B cell (primary cell): Measurements from ENCODE around the gene ERC1. TPM values are rescaled to one million over a fixed set of nuclear protein-coding genes. Genes with fewer than 3 reads are reported as not detected.

Experiments used
- ATAC-seq: fragments of 200-7000 bp; cut with Tn5 transposase; one replicate; pipeline ENCODE4 v1.10.0; 2021; ENCODE audit warnings: low read depth, mild to moderate bottlenecking, moderate number of reproducible peaks, moderate library complexity
- CTCF ChIA-PET: fragments of 350-600 bp; sonication (Branson Sonifier 250); formaldehyde crosslinking; loops from one replicate; lab custom pipeline; 2021; ENCODE audit warnings: antibody characterized with exemption, inconsistent platforms; lab: Charles Lee
- POLR2A ChIA-PET: fragments of 350-600 bp; sonication (Branson Sonifier 250); formaldehyde crosslinking; loops from one replicate; lab custom pipeline; 2021; ENCODE audit warnings: antibody characterized with exemption; lab: Charles Lee
- DNase-seq: peaks from one replicate; pipeline ENCODE4 v3.0.0; 2013
- H2AFZ ChIP-seq: 2 replicates; pipeline ENCODE4 v1.6.1; 2012; ENCODE audit warnings: mild to moderate bottlenecking, low read depth, low read length; ENCODE audit not compliant: insufficient read depth, poor library complexity, severe bottlenecking
- H3K27ac ChIP-seq, 2 donors: 1 replicate in 1 of 2; 2 replicates in 1 of 2; pipeline ENCODE4 v1.5.1; 2012 to 2013; ENCODE audit warnings: low read length in 2 of 2, mild to moderate bottlenecking in 2 of 2, moderate library complexity in 1 of 2
- H3K27me3 ChIP-seq, 4 experiments: fragments of 200-600 bp in 1 of 4; sonication (generic) in 1 of 4; replicated peaks in 1 of 4; 1 replicate in 2 of 4; 2 replicates in 2 of 4; pipeline versions ENCODE4 v1.6.1 to v1.7.0; 2013 to 2016; ENCODE audit warnings: low read length in 3 of 4, mild to moderate bottlenecking in 2 of 4, mixed read lengths in 1 of 4, moderate library complexity in 1 of 4; ENCODE audit not compliant: insufficient read depth in 4 of 4, control insufficient read depth in 3 of 4; ENCODE audit errors: control extremely low read depth in 1 of 4
- H3K36me3 ChIP-seq, 2 experiments: replicated peaks in 1 of 2; 1 replicate in 1 of 2; 2 replicates in 1 of 2; pipeline versions ENCODE4 v1.6.1 to v1.7.1; 2013; ENCODE audit warnings: low read length in 1 of 2; ENCODE audit not compliant: insufficient read depth in 2 of 2, control insufficient read depth in 1 of 2; ENCODE audit errors: control extremely low read depth in 1 of 2, extremely low read depth in 1 of 2
- H3K4me1 ChIP-seq, 2 donors: fragments of 200-600 bp in 1 of 2; sonication (generic) in 1 of 2; 1 replicate in 1 of 2; 2 replicates in 1 of 2; pipeline versions ENCODE4 v1.5.1 to v1.6.1; 2013 to 2017; ENCODE audit warnings: low read length in 2 of 2; ENCODE audit not compliant: control insufficient read depth in 2 of 2, insufficient read depth in 2 of 2
- H3K4me2 ChIP-seq: replicated peaks from 2 replicates; pipeline ENCODE3; 2012; ENCODE audit warnings: mild to moderate bottlenecking, low read depth, low read length; ENCODE audit not compliant: poor library complexity, severe bottlenecking
- H3K4me3 ChIP-seq, 5 experiments: fragments of 200-600 bp in 1 of 5; sonication (generic) in 1 of 5; 1 replicate in 3 of 5; 2 replicates in 2 of 5; pipeline versions ENCODE4 v1.5.1 to v1.7.0; 2011 to 2016; ENCODE audit warnings: low read length in 4 of 5, mild to moderate bottlenecking in 4 of 5, low read depth in 2 of 5, control low read depth in 1 of 5, moderate library complexity in 1 of 5; ENCODE audit not compliant: insufficient read depth in 1 of 5; ENCODE audit errors: control extremely low read depth in 1 of 5, extremely low read depth in 1 of 5
- H3K79me2 ChIP-seq: fragments of 200-600 bp; sonication (generic); one replicate; pipeline ENCODE4 v1.6.0; 2016; ENCODE audit warnings: low read length; ENCODE audit not compliant: control insufficient read depth, insufficient read depth
- H3K9ac ChIP-seq: fragments of 200-600 bp; sonication (generic); 2 replicates; pipeline ENCODE4 v1.6.1; 2017; ENCODE audit warnings: mild to moderate bottlenecking, low read length, moderate library complexity
- H3K9me3 ChIP-seq, 3 donors: one replicate each; pipeline versions ENCODE4 v1.6.1 to v1.7.1; 2013; ENCODE audit warnings: low read length in 2 of 3; ENCODE audit not compliant: control insufficient read depth in 2 of 3, insufficient read depth in 1 of 3; ENCODE audit errors: control extremely low read depth in 1 of 3
- H4K20me1 ChIP-seq: 2 replicates; pipeline ENCODE4 v1.6.0; 2012; ENCODE audit warnings: mild to moderate bottlenecking, low read length; ENCODE audit not compliant: insufficient read depth, control insufficient read depth, poor library complexity, severe bottlenecking
- H3K27ac Mint-ChIP-seq: one replicate; pipeline ENCODE4 v1.8.0; 2021; ENCODE audit warnings: mixed read lengths
- H3K27me3 Mint-ChIP-seq: one replicate; pipeline ENCODE4 v1.8.0; 2021; ENCODE audit warnings: mixed read lengths
- H3K4me1 Mint-ChIP-seq: one replicate; pipeline ENCODE4 v1.8.0; 2021; ENCODE audit warnings: mixed read lengths
- H3K4me3 Mint-ChIP-seq: one replicate; pipeline ENCODE4 v1.8.0; 2021; ENCODE audit warnings: mixed read lengths
- H3K9me3 Mint-ChIP-seq: one replicate; pipeline ENCODE4 v1.8.0; 2022; ENCODE audit warnings: mixed read lengths; ENCODE audit not compliant: insufficient read depth
- CTCF ChIP-seq: fragments of 200-600 bp; IDR thresholded peaks from one replicate; pipeline ENCODE4 v1.8.0; 2022; ENCODE audit warnings: antibody characterized with exemption, mild to moderate bottlenecking
- EZH2 ChIP-seq: IDR thresholded peaks from 2 replicates; pipeline ENCODE4 v1.6.1; 2012; ENCODE audit warnings: borderline replicate concordance, low read depth, mild to moderate bottlenecking, moderate library complexity, low read length; ENCODE audit not compliant: insufficient read depth, poor library complexity, severe bottlenecking
- WGBS: methylation state at CpG from one replicate; pipeline ENCODE4 v1.1.5; 2013; ENCODE audit warnings: missing lambda C conversion rate; ENCODE audit not compliant: insufficient coverage; 5-methylcytosine and 5-hydroxymethylcytosine counted together
- intact Hi-C: fragments of 100-400 bp; cut with micrococcal nuclease; formaldehyde crosslinking; loops from one replicate; pipeline ENCODE4 v1.10.0; 2022
- polyA plus RNA-seq: library from polyadenylated mRNA; depleted of rRNA; stranded (reverse); fragments of >200 nt; gene quantifications from 2 replicates; pipeline ENCODE4 v1.2.3, GENCODE V29; 2012
- total RNA-seq, 2 donors: library from RNA; stranded (reverse); fragments of 120-200 nt in 1 of 2; gene quantifications; 1 replicate in 1 of 2; 2 replicates in 1 of 2; pipeline versions ENCODE4 v1.2.3 to v1.2.4, GENCODE V29; 2013 to 2022

Gene ERC1
- total and polyA plus RNA-seq, 2 donors (not counting 1 experiment from before 2014, with no cell fraction given), result 4.0 to 77.6 TPM

- DNase-seq (no peak), ATAC-seq (no peak)
- ChIA-PET CTCF (no interaction called here), POLR2A (no interaction called here)
- Mint-ChIP-seq H3K4me1 (no peaks in the 10 kb centered on the region), H3K4me3 (no peak overlapping the region), H3K27ac (no peak overlapping the region), H3K9me3 (no peaks in the 10 kb centered on the region), H3K27me3 (no peaks in the 10 kb centered on the region)
- H3K4me1 ChIP-seq, result no peaks in the 10 kb centered on the region
- no peak overlapping the region for H3K27ac ChIP-seq
- H3K4me2 ChIP-seq, result no peak overlapping the region
- no peak overlapping the region for H3K9ac ChIP-seq
- 100% methylated on average over 4 of the region's 6 CpGs for WGBS
- no peak for TF ChIP-seq CTCF
- no peak for TF ChIP-seq EZH2
- no peaks in the 10 kb centered on the region for H3K79me2 ChIP-seq
- intact Hi-C loops, result no loop called here
- H3K9me3 ChIP-seq, result no peaks in the 10 kb centered on the region
- H3K36me3 ChIP-seq, result peaks cover 2 to 5% of the 10 kb centered on the region in 2 experiments
- no peaks in the 10 kb centered on the region for H4K20me1 ChIP-seq
- no peaks in the 10 kb centered on the region for H3K27me3 ChIP-seq
- H3K4me3 ChIP-seq, result no peak overlapping the region
- H2AFZ ChIP-seq, result no peak overlapping the region
These were observed 43.9 kb downstream of the ERC1 start for GRCh38 chr12:1034751-1035457.

GRCh38 chr12:1041478-1041877 is 50.5 kb downstream of the ERC1 start:
- Histone ChIP-seq H3K36me3 (peaks cover 0 to 6% of the 10 kb centered on the region in 2 experiments), H3K9ac (no peak overlapping the region), H3K27ac (no peak overlapping the region), H4K20me1 (no peaks in the 10 kb centered on the region), H3K4me1 (no peaks in the 10 kb centered on the region), H3K9me3 (no peaks in the 10 kb centered on the region), H3K27me3 (no peaks in the 10 kb centered on the region), H3K79me2 (peaks cover 17% of the 10 kb centered on the region), H3K4me2 (no peak overlapping the region), H2AFZ (no peak overlapping the region), H3K4me3 (no peak overlapping the region)
- TF ChIP-seq EZH2, result no peak
- TF ChIP-seq CTCF, result no peak
- DNase-seq, result no peak
- H3K4me3 Mint-ChIP-seq, result no peak overlapping the region
- no peaks in the 10 kb centered on the region for H3K27me3 Mint-ChIP-seq
- no peak overlapping the region for H3K27ac Mint-ChIP-seq
- H3K9me3 Mint-ChIP-seq, result no peaks in the 10 kb centered on the region
- no peaks in the 10 kb centered on the region for H3K4me1 Mint-ChIP-seq
- intact Hi-C loops, result no loop called here
- WGBS, result 93% methylated on average over 2 of the region's 2 CpGs
- ChIA-PET POLR2A (no interaction called here), CTCF (no interaction called here)
- ATAC-seq, result no peak
